AG04449 (cell line): ENCODE data around the gene MGAT4B.
A peak's percentile ranks its signal among the peaks of the same experiment; 100 is the strongest.

Experiments
- CTCF ChIA-PET: fragments of 350-600 bp; formaldehyde crosslinking; extraction: SDS; loops from one replicate; lab custom pipeline; 2021; ENCODE audit warnings: antibody characterized with exemption; lab: Yijun Ruan, JAX
- POLR2A ChIA-PET: fragments of 400-600, 350-600 bp; formaldehyde crosslinking; extraction: SDS; loops from one replicate; lab custom pipeline; 2020; ENCODE audit warnings: antibody characterized with exemption, inconsistent platforms; lab: Yijun Ruan, JAX
- DNase-seq: peaks from one replicate; pipeline ENCODE4 v3.0.0-alpha.2; 2010; ENCODE audit warnings: low read depth, low spot score
- H3K4me3 ChIP-seq: 2 replicates; pipeline ENCODE4 v1.5.1; 2011; ENCODE audit warnings: low read depth, mild to moderate bottlenecking, control low read depth, low read length
- TF ChIP-seq, protein P1 (sequence below): IDR thresholded peaks from one replicate; pipeline ENCODE4 v1.5.1; 2011; ENCODE audit warnings: mild to moderate bottlenecking, moderate library complexity, low read length, control low read depth, inconsistent platforms; ENCODE audit not compliant: insufficient read depth; ENCODE audit errors: missing control alignments

MGAT4B gene

DNA sequence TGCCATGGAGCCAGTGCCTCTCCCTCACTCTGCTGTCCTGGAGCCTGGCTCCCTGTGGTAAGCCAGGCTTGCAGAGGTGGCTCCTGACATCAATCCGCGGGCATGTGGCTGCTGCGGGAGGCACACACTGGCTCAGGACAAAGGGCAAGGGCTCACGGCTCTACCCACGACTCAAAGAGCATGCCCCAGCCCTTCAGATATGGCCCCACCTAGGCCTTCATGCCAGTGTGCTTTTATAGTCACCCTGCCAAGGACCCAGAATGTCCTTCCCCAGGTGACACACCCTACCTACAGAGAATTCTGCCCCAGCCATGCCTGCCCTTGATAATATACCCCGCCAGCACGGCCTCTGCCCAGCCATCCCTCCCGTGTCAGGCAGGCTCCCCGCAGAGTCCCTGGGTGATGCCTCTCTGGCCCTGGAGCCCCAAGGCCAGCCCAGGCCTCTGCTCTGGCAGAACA is 1.6 kb downstream of the MGAT4B start:
- peak overlapping the region; percentile 72 for H3K4me3 ChIP-seq
- TF ChIP-seq, protein P1, sequence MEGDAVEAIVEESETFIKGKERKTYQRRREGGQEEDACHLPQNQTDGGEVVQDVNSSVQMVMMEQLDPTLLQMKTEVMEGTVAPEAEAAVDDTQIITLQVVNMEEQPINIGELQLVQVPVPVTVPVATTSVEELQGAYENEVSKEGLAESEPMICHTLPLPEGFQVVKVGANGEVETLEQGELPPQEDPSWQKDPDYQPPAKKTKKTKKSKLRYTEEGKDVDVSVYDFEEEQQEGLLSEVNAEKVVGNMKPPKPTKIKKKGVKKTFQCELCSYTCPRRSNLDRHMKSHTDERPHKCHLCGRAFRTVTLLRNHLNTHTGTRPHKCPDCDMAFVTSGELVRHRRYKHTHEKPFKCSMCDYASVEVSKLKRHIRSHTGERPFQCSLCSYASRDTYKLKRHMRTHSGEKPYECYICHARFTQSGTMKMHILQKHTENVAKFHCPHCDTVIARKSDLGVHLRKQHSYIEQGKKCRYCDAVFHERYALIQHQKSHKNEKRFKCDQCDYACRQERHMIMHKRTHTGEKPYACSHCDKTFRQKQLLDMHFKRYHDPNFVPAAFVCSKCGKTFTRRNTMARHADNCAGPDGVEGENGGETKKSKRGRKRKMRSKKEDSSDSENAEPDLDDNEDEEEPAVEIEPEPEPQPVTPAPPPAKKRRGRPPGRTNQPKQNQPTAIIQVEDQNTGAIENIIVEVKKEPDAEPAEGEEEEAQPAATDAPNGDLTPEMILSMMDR: no peak
- CTCF ChIA-PET: interaction anchor here (3.5 kb wide), 1 partner anchor 10 kb away, joined by 29 read pairs; the partner anchor contains the start of gene LTC4S
- no peak for DNase-seq
- POLR2A ChIA-PET: interaction anchor here (1.0 kb wide), 1 partner anchor 9 kb away, joined by 3 read pairs; no protein-coding TSS in a partner anchor

DNA sequence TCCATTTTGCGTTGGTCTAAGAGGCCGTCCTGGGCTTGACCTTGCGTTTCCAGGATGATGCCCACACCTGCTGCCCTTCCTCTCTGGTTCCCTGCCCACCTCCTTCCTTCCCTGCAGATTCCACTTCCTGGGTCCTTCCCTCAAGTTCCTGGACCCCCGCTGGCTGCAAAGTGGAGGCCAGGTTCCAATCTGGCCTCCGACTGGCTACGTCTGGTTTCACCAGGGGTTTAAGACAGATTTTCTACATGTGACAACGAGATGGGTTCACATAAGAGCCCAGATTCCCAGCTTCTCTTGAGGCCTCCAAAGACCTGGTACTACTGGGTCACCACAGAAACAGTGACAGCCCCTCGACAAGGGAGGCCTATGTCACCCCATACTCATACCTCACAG is 2.1 kb downstream of the MGAT4B start:
- peak overlapping the region; percentile 72 for H3K4me3 ChIP-seq
- TF ChIP-seq, protein P1: no peak
- POLR2A ChIA-PET: no interaction called here
- DNase-seq: no peak
- CTCF ChIA-PET: interaction anchor here (3.5 kb wide), 1 partner anchor 9 kb away, joined by 29 read pairs; the partner anchor contains the start of gene LTC4S

DNA sequence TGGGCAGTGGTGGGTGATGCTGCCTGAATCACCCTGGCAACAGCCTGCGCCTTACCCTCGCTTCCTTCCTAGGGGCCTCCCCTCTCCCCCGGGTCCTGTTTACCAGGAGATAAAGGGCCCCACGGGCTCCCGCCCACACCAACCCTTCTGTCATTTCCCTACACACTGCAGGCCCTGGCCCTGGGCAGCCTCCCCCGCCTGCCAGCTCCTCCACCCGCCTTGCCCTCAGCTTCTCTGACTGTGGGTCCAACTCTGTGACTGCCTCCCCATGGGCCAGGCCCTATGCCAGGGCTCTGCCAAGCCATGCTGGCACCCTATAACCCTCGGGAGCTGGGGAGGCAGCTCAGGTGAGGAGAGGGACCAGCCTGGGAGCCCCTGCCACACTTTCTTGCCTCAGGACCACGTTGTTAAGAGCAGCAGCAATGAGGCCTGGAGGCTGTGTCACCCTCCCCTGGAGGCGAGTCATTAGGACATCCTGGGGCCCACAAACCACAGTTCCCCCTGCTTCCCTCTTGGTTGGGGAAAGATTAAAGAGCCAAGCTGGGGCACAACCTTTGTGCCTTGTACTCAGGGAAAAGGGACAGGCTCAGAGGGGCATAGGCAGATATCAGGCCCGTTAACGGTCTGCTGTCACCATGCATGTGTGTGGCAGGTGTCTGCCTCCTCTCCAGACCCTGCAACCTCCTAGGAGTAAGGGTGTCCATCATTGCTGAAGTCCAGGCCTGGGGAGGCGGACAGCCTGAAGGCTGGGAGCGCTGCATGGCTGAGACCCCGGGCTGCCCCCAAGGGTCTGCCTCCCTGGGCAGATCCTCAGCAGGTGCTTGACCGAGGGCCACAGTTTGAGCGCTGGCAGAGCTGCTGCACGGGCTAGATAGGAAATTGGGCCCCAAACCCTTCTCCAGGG is 2.8 kb downstream of the MGAT4B start:
- TF ChIP-seq, protein P1: no peak
- DNase-seq: no peak
- CTCF ChIA-PET: interaction anchor here (1.0 to 3.5 kb wide), 2 partner anchors 8 to 71 kb away, joined by 3 to 29 read pairs; partner anchors contain the start of genes LTC4S and MAML1
- peak overlapping the region; percentile 72 for H3K4me3 ChIP-seq
- POLR2A ChIA-PET: interaction anchor here (0.6 kb wide), 1 partner anchor 17 kb away, joined by 3 read pairs; the partner anchor contains the start of gene SQSTM1

DNA sequence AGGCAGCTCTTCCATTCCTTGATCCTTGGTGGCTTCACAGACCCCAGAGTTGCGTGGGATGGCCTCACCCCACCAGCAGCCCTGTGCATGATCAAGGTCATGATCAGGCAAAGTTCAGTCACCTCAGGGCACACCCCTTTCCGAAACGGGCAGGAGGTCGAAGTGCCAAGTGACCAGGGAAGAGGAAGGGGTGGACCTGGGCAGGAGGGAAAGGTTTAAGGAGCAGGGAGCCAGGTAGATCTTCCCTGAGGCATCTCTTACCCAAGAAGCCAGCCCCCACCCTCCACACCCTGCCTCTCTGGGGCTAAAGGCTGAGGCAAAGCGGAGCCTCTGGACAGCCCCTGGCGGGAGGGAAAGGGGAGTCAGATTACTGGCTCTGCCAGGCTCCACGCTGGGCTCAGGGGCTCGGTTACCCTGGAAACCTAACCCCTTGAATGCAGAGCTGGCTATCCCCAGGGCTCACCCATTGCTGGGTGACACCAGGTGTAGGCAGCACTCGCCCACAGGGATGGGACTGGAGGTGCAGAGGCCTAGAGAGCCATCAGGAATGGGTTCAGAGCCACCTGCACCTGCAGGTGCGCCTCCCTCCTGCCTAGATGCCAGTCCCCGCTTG is 3.6 kb downstream of the MGAT4B start:
- CTCF ChIA-PET: interaction anchor here (1.0 to 3.5 kb wide), 7 partner anchors 8 to 104 kb away, joined by 3 to 29 read pairs (median 5); partner anchors contain the start of genes LTC4S and MAML1
- no peak overlapping the region; the same call in 1 of the 2 replicates for H3K4me3 ChIP-seq
- POLR2A ChIA-PET: interaction anchor here (0.6 kb wide), 1 partner anchor 18 kb away, joined by 3 read pairs; the partner anchor contains the start of gene SQSTM1

DNA sequence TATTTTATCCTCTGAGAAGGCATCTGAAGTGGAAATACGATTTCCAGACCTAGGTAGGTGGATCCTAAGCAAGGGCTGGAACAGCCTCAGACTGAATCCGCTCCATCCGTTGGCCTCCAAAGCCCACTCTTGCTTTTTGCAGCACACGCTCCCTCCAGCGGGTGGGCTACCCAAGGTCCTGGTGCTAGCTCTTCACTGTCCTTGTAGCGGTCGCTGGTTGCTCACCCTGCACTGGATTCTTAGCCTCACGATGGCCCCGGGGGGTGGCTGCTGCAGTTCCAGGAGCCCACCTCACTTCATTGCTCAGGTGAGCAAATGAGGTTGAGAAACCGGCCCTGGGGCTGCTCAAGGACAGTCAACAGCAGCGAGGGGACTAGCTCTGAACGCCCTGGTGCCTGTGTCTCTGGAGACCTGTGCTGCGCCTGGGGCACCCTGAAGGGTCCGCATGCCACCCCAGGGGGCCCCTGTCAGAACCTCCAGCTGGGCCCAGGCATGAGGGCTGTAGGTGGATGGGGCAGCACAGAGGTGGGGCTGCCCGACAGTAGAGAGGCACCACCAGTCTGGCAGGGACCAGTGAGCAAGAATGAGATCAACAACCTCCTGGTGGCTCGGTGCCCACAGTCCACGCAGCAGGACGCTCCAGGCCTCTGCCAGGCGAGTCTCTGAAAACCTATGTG is 4.3 kb downstream of the MGAT4B start:
- no peak for DNase-seq
- TF ChIP-seq, protein P1: no peak
- ChIA-PET POLR2A (interaction anchor here (2.6 kb wide), 1 partner anchor 18 kb away, joined by 7 read pairs; the partner anchor contains the start of gene SQSTM1), CTCF (interaction anchor here (0.7 to 2.7 kb wide), 11 partner anchors 11 to 104 kb away, joined by 3 to 10 read pairs (median 4); no protein-coding TSS in a partner anchor)
- no peak overlapping the region for H3K4me3 ChIP-seq

More for the DNA sequence above, 3.6 kb downstream of the MGAT4B start:
- TF ChIP-seq, protein P1: no peak
- DNase-seq: no peak
